Fibroblast of the conjunctiva (primary cell): ENCODE data around the gene GPR108.
A peak's percentile ranks its signal among the peaks of the same experiment; 100 is the strongest.
"Not testable (repeated sequence)": the region's sequence is repeated elsewhere in the genome, so short reads cannot be mapped to it uniquely, and the experiment has no call there.

Experiments used
- DNase-seq: peaks from one replicate; pipeline ENCODE4 v3.0.0-alpha.2; 2010; ENCODE audit warnings: low read depth

Gene GPR108

GRCh38 chr19:6761053-6761676 is 23.8 kb upstream of the GPR108 start:
- DNase-seq: no peak

DNA sequence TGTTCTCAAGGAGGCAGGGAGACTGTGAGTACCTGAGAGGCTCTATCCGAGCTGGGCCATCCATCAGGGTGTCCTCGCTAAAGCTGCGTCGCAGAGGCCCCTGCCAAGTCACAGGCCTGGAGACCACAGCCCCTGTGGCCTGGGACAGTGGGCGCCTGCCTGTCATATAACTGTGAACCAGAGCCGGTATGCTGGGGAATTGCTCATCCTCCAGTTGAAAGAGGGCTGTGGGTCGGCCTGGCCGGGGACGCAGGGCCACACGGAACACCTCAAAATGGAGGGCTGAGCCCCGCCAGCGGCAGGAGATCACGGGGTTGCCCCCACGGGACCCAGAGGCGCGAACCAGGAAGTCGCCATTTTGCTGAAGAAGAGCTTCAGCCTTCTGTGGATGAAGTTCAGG is 23.2 kb upstream of the GPR108 start:
- DNase-seq: no peak

DNA sequence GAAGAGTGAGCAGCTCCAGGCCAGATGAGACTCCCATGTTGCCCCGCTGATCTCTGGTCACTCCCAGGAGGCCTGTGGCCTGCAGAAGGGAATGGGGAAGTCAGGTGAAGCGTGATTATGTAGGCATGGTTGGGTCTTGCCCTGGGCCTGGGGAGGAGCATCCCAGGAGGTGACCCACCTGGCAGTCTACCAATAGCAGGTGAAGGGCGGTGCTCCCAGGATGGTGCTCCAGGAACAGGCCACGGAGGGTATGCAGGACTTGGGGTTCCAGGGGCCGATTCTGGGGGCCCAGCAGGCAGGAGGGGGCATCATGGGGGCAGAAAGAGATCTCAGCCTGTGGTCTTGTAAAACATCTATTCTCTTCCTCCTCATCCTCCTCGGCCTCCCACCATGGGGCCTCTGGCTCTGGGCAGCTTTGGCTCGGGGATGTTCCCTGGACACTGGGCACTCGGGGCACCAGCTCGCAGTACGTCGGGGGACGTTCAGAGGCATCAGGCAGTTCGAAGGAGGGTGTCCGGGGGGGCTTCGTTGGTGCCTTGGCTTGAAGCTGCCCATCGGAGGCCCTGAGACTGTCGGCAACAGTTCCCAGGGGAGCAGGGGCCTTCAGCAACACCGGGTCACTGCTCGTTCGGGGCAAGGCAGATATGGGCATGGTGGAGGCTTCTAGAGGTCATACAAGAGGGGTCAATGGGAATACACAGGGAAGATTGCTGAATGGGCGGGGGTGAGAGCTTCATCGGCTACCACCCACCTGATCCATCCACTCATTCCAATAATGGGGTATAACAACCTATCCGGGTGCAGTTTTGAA is 17.5 kb upstream of the GPR108 start:
- DNase-seq: no peak

DNA sequence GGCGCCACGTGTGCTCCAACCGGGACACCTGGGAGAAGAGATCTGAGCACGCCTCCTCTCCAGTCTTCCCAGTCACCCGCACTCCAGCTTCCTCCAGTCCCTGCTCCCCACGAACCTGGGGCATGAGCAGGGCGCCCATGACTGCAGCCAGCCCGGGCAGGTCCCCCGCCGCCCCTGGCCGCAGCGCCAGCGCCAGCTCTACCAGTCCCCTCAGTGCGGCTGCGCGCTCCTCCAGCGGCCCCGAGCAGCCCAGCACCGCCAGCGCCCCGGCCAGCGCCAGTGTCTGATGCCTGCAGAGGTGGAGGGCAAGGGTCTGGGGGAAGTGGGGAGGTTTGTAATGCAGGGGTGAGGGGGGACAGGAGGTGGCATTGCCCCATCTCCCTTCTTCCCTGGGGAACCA is 16.8 kb upstream of the GPR108 start:
- DNase-seq: no peak

DNA sequence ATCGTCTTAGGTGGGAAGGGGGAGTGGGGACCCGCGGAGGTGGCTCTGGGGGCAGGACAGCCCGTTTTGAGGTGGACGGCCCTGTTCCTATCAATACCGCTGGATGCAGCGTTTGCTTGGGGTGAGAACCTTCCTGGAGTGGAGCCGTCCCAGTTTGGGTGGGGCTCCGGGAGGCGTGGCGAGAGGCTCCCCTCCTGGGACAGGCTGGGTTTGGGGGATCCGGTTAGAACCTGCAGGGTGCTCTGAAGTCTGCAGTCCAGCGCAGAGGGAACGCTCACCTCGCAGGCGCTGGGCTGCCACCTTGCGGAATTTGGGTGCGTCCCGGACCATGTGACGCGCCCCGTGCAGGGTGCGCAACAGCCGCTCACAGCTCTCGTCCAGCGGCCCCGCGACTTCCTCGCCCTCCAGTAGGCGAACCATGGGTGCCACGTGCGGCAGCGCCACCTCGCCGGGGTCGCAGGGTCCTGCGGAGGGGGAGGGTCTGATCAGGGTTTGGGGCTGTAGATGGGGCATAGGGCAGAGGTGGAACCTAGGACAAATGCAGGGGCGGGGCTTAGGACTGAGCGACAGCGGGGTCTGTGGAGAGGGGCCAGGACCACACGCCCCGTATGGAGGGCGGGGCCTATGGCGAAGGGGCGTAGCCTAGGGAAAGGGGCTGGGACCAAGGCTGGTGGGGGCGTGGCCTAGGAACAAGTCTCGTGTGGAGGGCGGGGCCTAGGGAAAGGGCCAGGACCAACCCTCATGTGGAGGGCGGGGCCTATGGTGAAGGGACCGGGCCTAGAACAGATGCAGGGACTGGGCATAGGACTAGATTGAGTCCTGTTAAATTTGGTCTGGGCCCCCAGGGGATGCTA is 16.0 kb upstream of the GPR108 start:
- peak; percentile 55 for DNase-seq

GRCh38 chr19:6752256-6753177 is 15.1 kb upstream of the GPR108 start:
- no peak for DNase-seq

- DNase-seq: no peak
These were observed 13.8 kb upstream of the GPR108 start for GRCh38 chr19:6751189-6751588.

DNA sequence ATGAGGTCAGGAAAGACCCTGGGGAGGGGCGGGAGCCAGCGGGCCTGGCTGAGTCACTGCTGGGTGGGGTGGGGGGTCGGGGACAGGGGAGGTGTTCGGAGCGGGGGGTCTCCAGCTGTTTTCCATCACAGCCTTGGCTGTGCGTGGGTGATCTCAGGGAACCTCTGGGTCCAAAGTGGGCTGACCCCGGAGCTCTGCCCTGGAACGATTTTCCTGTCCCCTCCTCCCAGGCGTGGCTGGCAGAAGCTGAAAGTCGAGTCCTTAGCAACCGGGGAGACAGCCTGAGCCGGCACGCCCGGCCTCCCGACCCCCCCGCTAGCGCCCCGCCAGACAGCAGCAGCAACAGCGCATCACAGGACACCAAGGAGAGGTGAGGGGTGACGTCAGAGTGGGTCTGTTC is 12.7 kb upstream of the GPR108 start:
- DNase-seq: no peak

GRCh38 chr19:6748543-6748942 is 11.2 kb upstream of the GPR108 start:
- DNase-seq: not testable (repeated sequence)

- no peak for DNase-seq
These were observed 8.6 kb upstream of the GPR108 start for GRCh38 chr19:6745965-6746364.

DNA sequence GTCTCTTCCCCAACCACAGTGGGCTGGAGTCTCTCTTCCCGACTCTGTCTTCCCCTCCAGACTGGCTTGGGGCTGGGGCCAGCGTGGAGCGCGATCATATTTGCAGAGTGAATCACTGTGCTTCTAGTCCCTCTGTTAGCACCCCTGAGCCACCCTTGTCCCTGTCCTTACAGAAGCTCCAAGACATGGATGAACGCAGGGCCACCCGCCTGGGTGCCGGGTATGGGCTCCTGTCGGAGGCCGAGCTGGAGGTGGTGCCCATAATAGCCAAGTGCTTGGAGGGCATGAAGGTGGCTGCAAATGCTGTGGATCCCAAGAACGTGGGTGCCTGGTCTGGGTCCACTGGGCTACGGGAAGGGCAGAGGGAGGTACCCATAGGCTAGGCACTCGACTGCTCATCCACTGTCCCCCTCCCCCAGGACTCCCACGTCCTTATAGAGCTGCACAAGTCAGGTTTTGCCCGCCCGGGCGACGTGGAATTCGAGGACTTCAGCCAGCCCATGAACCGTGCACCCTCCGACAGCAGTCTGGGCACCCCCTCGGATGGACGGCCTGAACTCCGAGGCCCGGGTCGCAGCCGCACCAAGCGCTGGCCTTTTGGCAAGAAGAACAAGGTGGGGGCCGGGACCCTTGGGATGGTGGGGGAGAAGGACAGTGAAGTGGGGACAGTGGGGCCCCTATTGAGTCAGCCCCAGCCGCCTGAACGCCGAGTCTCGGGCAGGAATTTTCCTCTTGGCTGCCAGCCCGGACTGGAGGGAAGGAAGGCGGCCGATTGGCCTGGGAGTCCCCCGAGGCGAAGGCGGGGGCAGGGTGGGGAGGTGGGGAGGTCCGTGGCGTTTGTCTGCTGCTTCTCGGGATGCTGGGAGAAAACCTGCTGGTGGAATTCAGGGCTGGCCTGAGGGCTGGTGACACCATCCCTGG is 7.3 kb upstream of the GPR108 start:
- DNase-seq: peak; percentile 76

- DNase-seq: no peak
These were observed 6.5 kb upstream of the GPR108 start for GRCh38 chr19:6743714-6744380.

GRCh38 chr19:6743066-6743465 is 5.7 kb upstream of the GPR108 start:
- DNase-seq: no peak

- DNase-seq: no peak
These were observed 3.4 kb upstream of the GPR108 start for GRCh38 chr19:6740589-6741343.

- no peak for DNase-seq
These were observed 2.7 kb upstream of the GPR108 start for GRCh38 chr19:6739883-6740588.

GRCh38 chr19:6739390-6739882 is 2.1 kb upstream of the GPR108 start, which contains the start of gene TRIP10:
TRIP10 (plus strand) TSS chr19:6739680; CDS start chr19:6739762, 82 bp downstream.
- DNase-seq: peak; percentile 60

- no peak for DNase-seq
These were observed 1.5 kb upstream of the GPR108 start for GRCh38 chr19:6738787-6739389.
